ENCODE data around the gene ACO1. TPM values are rescaled to one million over a fixed set of nuclear protein-coding genes. Genes with fewer than 3 reads are reported as not detected.

The ACO1 gene
- total RNA-seq, 3 donors from 2014 or later: 44.2 to 169 (median 47.1) TPM

DNA sequence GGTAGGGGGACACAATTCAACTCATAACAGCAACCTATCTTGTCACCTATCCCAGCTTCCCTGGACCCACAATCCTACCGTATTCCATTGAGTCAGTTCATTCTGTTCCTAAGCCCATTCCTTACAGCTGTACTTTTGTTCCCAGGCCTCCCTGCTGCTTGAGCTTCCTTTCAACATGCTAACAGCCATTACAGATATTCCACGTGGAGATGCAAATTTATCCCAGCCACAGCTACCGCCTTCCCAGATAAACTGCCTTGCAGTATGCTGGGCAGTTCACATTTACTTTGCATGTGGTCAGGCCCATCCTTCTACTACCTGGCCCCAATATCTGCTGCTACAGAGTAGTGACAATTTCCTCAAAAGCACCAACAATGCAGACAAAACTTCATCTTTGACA lies 118.6 kb downstream of the ACO1 start:
- H3K36me3 ChIP-seq: no peaks in the 10 kb centered on the region
- H3K4me1 ChIP-seq: no peaks in the 10 kb centered on the region
- TF ChIP-seq POLR2AphosphoS5 (IDR thresholded peaks at IDR 0.05) (no peak), POLR2A (IDR thresholded peaks at IDR 0.05) (no peak)
- TF ChIP-seq, protein P1, sequence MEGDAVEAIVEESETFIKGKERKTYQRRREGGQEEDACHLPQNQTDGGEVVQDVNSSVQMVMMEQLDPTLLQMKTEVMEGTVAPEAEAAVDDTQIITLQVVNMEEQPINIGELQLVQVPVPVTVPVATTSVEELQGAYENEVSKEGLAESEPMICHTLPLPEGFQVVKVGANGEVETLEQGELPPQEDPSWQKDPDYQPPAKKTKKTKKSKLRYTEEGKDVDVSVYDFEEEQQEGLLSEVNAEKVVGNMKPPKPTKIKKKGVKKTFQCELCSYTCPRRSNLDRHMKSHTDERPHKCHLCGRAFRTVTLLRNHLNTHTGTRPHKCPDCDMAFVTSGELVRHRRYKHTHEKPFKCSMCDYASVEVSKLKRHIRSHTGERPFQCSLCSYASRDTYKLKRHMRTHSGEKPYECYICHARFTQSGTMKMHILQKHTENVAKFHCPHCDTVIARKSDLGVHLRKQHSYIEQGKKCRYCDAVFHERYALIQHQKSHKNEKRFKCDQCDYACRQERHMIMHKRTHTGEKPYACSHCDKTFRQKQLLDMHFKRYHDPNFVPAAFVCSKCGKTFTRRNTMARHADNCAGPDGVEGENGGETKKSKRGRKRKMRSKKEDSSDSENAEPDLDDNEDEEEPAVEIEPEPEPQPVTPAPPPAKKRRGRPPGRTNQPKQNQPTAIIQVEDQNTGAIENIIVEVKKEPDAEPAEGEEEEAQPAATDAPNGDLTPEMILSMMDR (IDR thresholded peaks at IDR 0.05): no peak
- H3K4me3 ChIP-seq: no peak overlapping the region
- no peaks in the 10 kb centered on the region for H3K27me3 ChIP-seq
- no peak for DNase-seq (ENCODE audit: low spot score in 2 of 2)
- no peak overlapping the region for H3K27ac ChIP-seq
- intact Hi-C loops (cut with DNase I; ENCODE audit: low total_unique reads): no loop called here
- no peaks in the 10 kb centered on the region for H3K9me3 ChIP-seq

Other genes with a start within 250 kb of the ACO1 start
- gene RIGI, start 141.6 kb downstream of the ACO1 start, total RNA-seq: 10 to 100 TPM in 2 of 3 donors, 1 to 10 TPM in 1; 6.4 to 16.7 (median 12.5) TPM
- 1 to 10 TPM; 5.6 to 8.6 (median 5.6) TPM for gene SMIM27, start 167.7 kb downstream of the ACO1 start, total RNA-seq
- gene TOPORS, start 167.9 kb downstream of the ACO1 start, total RNA-seq: 10 to 100 TPM; 20.2 to 35.6 (median 26.5) TPM
- gene NDUFB6, start 188.5 kb downstream of the ACO1 start, total RNA-seq: 10 to 100 TPM; 26.2 to 37.4 (median 30.0) TPM